GM19438 (cell line): ENCODE data around the gene PDSS1.

Source experiments
- ATAC-seq: cut with Tn5 transposase; IDR thresholded peaks from one replicate; pipeline ENCODE4 v1.9.1; 2021; ENCODE audit warnings: low read depth; ENCODE audit not compliant: unreplicated experiment

PDSS1 gene

GRCh38 chr10:26697922-26698608 is 564 bp downstream of the PDSS1 start:
- no peak for ATAC-seq

GRCh38 chr10:26698909-26699308 is 1.4 kb downstream of the PDSS1 start:
- no peak for ATAC-seq

- ATAC-seq: no peak
Measured at GRCh38 chr10:26699631-26700030, 2.1 kb downstream of the PDSS1 start.

- no peak for ATAC-seq
Measured at GRCh38 chr10:26700884-26701630, 3.6 kb downstream of the PDSS1 start.

GRCh38 chr10:26703096-26703495 is 5.6 kb downstream of the PDSS1 start:
- no peak for ATAC-seq

- ATAC-seq: no peak
Measured at GRCh38 chr10:26703974-26704373, 6.5 kb downstream of the PDSS1 start.

GRCh38 chr10:26706206-26706605 is 8.7 kb downstream of the PDSS1 start:
- ATAC-seq: no peak

- no peak for ATAC-seq
Measured at GRCh38 chr10:26706936-26707335, 9.4 kb downstream of the PDSS1 start.

GRCh38 chr10:26711324-26711723 is 13.8 kb downstream of the PDSS1 start:
- ATAC-seq: no peak

- ATAC-seq: no peak
Measured at GRCh38 chr10:26714415-26715136, 17.1 kb downstream of the PDSS1 start.

- ATAC-seq: no peak
Measured at GRCh38 chr10:26715137-26715487, 17.6 kb downstream of the PDSS1 start.

- no peak for ATAC-seq
Measured at GRCh38 chr10:26717476-26717875, 20.0 kb downstream of the PDSS1 start.

GRCh38 chr10:26721561-26721960 is 24.1 kb downstream of the PDSS1 start:
- no peak for ATAC-seq

GRCh38 chr10:26723016-26723415 is 25.5 kb downstream of the PDSS1 start:
- ATAC-seq: no peak

- ATAC-seq: no peak
Measured at GRCh38 chr10:26725837-26726727, 28.6 kb downstream of the PDSS1 start.

- ATAC-seq: no peak
Measured at GRCh38 chr10:26727005-26727404, 29.5 kb downstream of the PDSS1 start.

- no peak for ATAC-seq
Measured at GRCh38 chr10:26728957-26729356, 31.5 kb downstream of the PDSS1 start.

- ATAC-seq: no peak
Measured at GRCh38 chr10:26729395-26729794, 31.9 kb downstream of the PDSS1 start.

- ATAC-seq: no peak
Measured at GRCh38 chr10:26730552-26730951, 33.1 kb downstream of the PDSS1 start.

GRCh38 chr10:26733750-26734568 is 36.5 kb downstream of the PDSS1 start:
- no peak for ATAC-seq
